IMR-90 (cell line): ENCODE data around the gene LCE2C. TPM values are rescaled to one million over a fixed set of nuclear protein-coding genes. Genes with fewer than 3 reads are reported as not detected.

Source experiments
- ATAC-seq: fragments of 200-7000 bp; cut with Tn5 transposase; 2 replicates; pipeline ENCODE4 v1.9.1; 2020; ENCODE audit warnings: low read depth, mild to moderate bottlenecking, moderate library complexity
- BruUV-seq: library from RNA; stranded (reverse); fragments of 400-500 nt; replicated peaks from 2 replicates; lab custom pipeline; 2021; lab: Mats Ljungman, UMichigan
- CTCF ChIA-PET: fragments of 300-600 bp; formaldehyde crosslinking; extraction: SDS; loops from one replicate; lab custom pipeline; 2021; ENCODE audit warnings: antibody characterized with exemption; lab: Yijun Ruan, JAX
- POLR2A ChIA-PET: fragments of 300-600 bp; sonication (Branson Sonifier 250); formaldehyde crosslinking; loops from one replicate; lab custom pipeline; 2022; ENCODE audit warnings: antibody characterized with exemption; ENCODE audit not compliant: unreplicated experiment; lab: Charles Lee
- DNase-seq: peaks from one replicate; pipeline ENCODE4 v3.0.0; 2013
- H2AFZ ChIP-seq: replicated peaks from 2 replicates; pipeline ENCODE3; 2013; ENCODE audit warnings: low read length, mild to moderate bottlenecking; ENCODE audit not compliant: poor library complexity
- H2AK5ac ChIP-seq: 2 replicates; pipeline ENCODE4 v1.6.1; 2013; ENCODE audit warnings: low read depth, low read length, inconsistent platforms
- H2AK9ac ChIP-seq: replicated peaks from 2 replicates; pipeline ENCODE3; 2013; ENCODE audit warnings: mild to moderate bottlenecking, low read depth, low read length, moderate library complexity; ENCODE audit not compliant: poor library complexity
- H2BK120ac ChIP-seq: 2 replicates; pipeline ENCODE4 v1.6.1; 2013; ENCODE audit warnings: low read depth, low read length, inconsistent platforms
- H2BK15ac ChIP-seq: 3 replicates; pipeline ENCODE4 v1.6.1; 2013; ENCODE audit warnings: low read depth, low read length, inconsistent platforms
- H2BK20ac ChIP-seq: 2 replicates; pipeline ENCODE4 v1.6.1; 2013; ENCODE audit warnings: low read depth, mild to moderate bottlenecking, inconsistent platforms, low read length, moderate library complexity
- H2BK5ac ChIP-seq: 2 replicates; pipeline ENCODE4 v1.6.1; 2013; ENCODE audit warnings: mild to moderate bottlenecking, low read depth, low read length, inconsistent platforms; ENCODE audit not compliant: poor library complexity, severe bottlenecking
- H3K14ac ChIP-seq: replicated peaks from 2 replicates; pipeline ENCODE4 v1.6.1; 2013; ENCODE audit warnings: low read depth, low read length, inconsistent platforms
- H3K18ac ChIP-seq: 2 replicates; pipeline ENCODE4 v1.6.1; 2013; ENCODE audit warnings: low read depth, low read length, control low read depth
- H3K23ac ChIP-seq: 2 replicates; pipeline ENCODE4 v1.6.1; 2013; ENCODE audit warnings: low read depth, low read length, inconsistent platforms
- H3K27ac ChIP-seq: 2 replicates; pipeline ENCODE4 v1.5.1; 2013; ENCODE audit warnings: mild to moderate bottlenecking, control low read depth, low read length; ENCODE audit not compliant: insufficient read depth
- H3K27me3 ChIP-seq: 2 replicates; pipeline ENCODE4 v1.6.1; 2013; ENCODE audit warnings: low read length; ENCODE audit not compliant: control insufficient read depth, insufficient read depth
- H3K36me3 ChIP-seq: 2 replicates; pipeline ENCODE4 v1.6.1; 2013; ENCODE audit warnings: low read length, mixed read lengths; ENCODE audit not compliant: control insufficient read depth, insufficient read depth
- H3K4ac ChIP-seq: 2 replicates; pipeline ENCODE4 v1.6.1; 2013; ENCODE audit warnings: low read depth, low read length, inconsistent platforms
- H3K4me1 ChIP-seq: 2 replicates; pipeline ENCODE4 v1.6.1; 2013; ENCODE audit warnings: low read length, mixed read lengths; ENCODE audit not compliant: control insufficient read depth, insufficient read depth
- H3K4me2 ChIP-seq: 2 replicates; pipeline ENCODE4 v1.6.1; 2013; ENCODE audit warnings: low read depth, mild to moderate bottlenecking, control low read depth, low read length, moderate library complexity
- H3K4me3 ChIP-seq: 2 replicates; pipeline ENCODE4 v1.5.1; 2013; ENCODE audit warnings: low read depth, mild to moderate bottlenecking, control low read depth, low read length, moderate library complexity; ENCODE audit not compliant: insufficient read depth
- H3K56ac ChIP-seq: 2 replicates; pipeline ENCODE4 v1.6.1; 2013; ENCODE audit warnings: low read length, inconsistent platforms; ENCODE audit not compliant: insufficient read depth; ENCODE audit errors: extremely low read depth
- H3K79me1 ChIP-seq, 2 experiments: 2 replicates each; pipeline ENCODE4 v1.6.1; 2013; ENCODE audit warnings: low read length in 2 of 2, inconsistent platforms in 1 of 2, low read depth in 1 of 2
- H3K9ac ChIP-seq: 2 replicates; pipeline ENCODE4 v1.6.1; 2013; ENCODE audit warnings: low read depth, low read length, control low read depth
- H3K9me1 ChIP-seq: 2 replicates; pipeline ENCODE4 v1.6.1; 2013; ENCODE audit warnings: low read length, inconsistent platforms; ENCODE audit not compliant: insufficient read depth
- H3K9me3 ChIP-seq: 2 replicates; pipeline ENCODE4 v1.6.1; 2013; ENCODE audit warnings: low read length; ENCODE audit not compliant: control insufficient read depth, insufficient read depth
- H4K20me1 ChIP-seq: 2 replicates; pipeline ENCODE4 v1.6.1; 2013; ENCODE audit warnings: low read length, inconsistent platforms; ENCODE audit not compliant: insufficient read depth
- H4K5ac ChIP-seq: 2 replicates; pipeline ENCODE4 v1.6.1; 2013; ENCODE audit warnings: mild to moderate bottlenecking, low read depth, low read length, control low read depth
- H4K8ac ChIP-seq, 2 experiments: 2 replicates each; pipeline ENCODE4 v1.6.1; 2013; ENCODE audit warnings: low read depth in 2 of 2, low read length in 2 of 2, control low read depth in 1 of 2, inconsistent platforms in 1 of 2
- H4K91ac ChIP-seq: 2 replicates; pipeline ENCODE4 v1.6.1; 2013; ENCODE audit warnings: low read depth, low read length, inconsistent platforms; ENCODE audit not compliant: insufficient read depth
- BHLHE40 ChIP-seq: fragments of 150-350 bp; IDR thresholded peaks from 2 replicates; pipeline ENCODE4 v1.6.1; 2016; ENCODE audit warnings: mild to moderate bottlenecking, low read depth, low read length
- CEBPB ChIP-seq: IDR thresholded peaks from 2 replicates; pipeline ENCODE4 v1.6.1; 2012; ENCODE audit warnings: low read depth, low read length, improper control_type of control experiment
- CHD1 ChIP-seq: IDR thresholded peaks from 2 replicates; pipeline ENCODE4 v1.6.1; 2012; ENCODE audit warnings: low read depth, low read length, improper control_type of control experiment
- FOS ChIP-seq: fragments of 150-350 bp; IDR thresholded peaks from 2 replicates; pipeline ENCODE4 v1.6.1; 2016; ENCODE audit warnings: low read depth, low read length
- MAFK ChIP-seq: IDR thresholded peaks from 2 replicates; pipeline ENCODE4 v1.6.1; 2012; ENCODE audit warnings: low read depth, low read length, improper control_type of control experiment
- MAZ ChIP-seq: IDR thresholded peaks from 2 replicates; pipeline ENCODE4 v1.6.1; 2012; ENCODE audit warnings: low read depth, mild to moderate bottlenecking, low read length, improper control_type of control experiment, moderate library complexity, borderline replicate concordance
- MXI1 ChIP-seq: IDR thresholded peaks from 2 replicates; pipeline ENCODE4 v1.6.1; 2012; ENCODE audit warnings: low read depth, mild to moderate bottlenecking, low read length, moderate library complexity, borderline replicate concordance
- NFE2L2 ChIP-seq: fragments of 150-350 bp; IDR thresholded peaks from 2 replicates; pipeline ENCODE4 v1.6.1; 2016; ENCODE audit warnings: low read depth, mild to moderate bottlenecking, low read length
- POLR2A ChIP-seq: IDR thresholded peaks from 2 replicates; pipeline ENCODE4 v1.6.1; 2012; ENCODE audit warnings: mild to moderate bottlenecking, low read depth, low read length
- RAD21 ChIP-seq: IDR thresholded peaks from 2 replicates; pipeline ENCODE4 v1.6.1; 2012; ENCODE audit warnings: low read length, improper control_type of control experiment
- RCOR1 ChIP-seq: IDR thresholded peaks from 2 replicates; pipeline ENCODE4 v1.6.1; 2012; ENCODE audit warnings: mild to moderate bottlenecking, low read length, improper control_type of control experiment; ENCODE audit not compliant: insufficient replicate concordance
- RFX5 ChIP-seq: IDR thresholded peaks from 2 replicates; pipeline ENCODE4 v1.8.0; 2012; ENCODE audit warnings: low read depth, mild to moderate bottlenecking, low read length, moderate library complexity
- SMC3 ChIP-seq: fragments of 150-350 bp; IDR thresholded peaks from 2 replicates; pipeline ENCODE4 v1.6.1; 2016; ENCODE audit warnings: low read depth, mild to moderate bottlenecking, antibody characterized with exemption, low read length, moderate library complexity
- dilution Hi-C: fragments of 300-500 bp; cut with HindIII; formaldehyde crosslinking; loops from one replicate; pipeline ENCODE4 v1.14.3; 2018; ENCODE audit warnings: low sequenced_read_pairs; ENCODE audit not compliant: unreplicated experiment
- in situ Hi-C: fragments of 300-500 bp; cut with MboI; formaldehyde crosslinking; loops from 3 replicates; pipeline ENCODE4 v1.14.3; 2019; ENCODE audit warnings: low sequenced_read_pairs, inconsistent platforms, mixed read lengths
- intact Hi-C: fragments of 100-400 bp; cut with micrococcal nuclease; formaldehyde crosslinking; loops from 2 replicates; pipeline ENCODE4 v1.10.0; 2022
- polyA plus RNA-seq, 3 experiments: library from polyadenylated mRNA; depleted of rRNA; stranded (reverse); fragments of >200 nt; gene quantifications; 2 replicates each; pipeline ENCODE4 v1.2.3, GENCODE V29; 2012; ENCODE audit warnings: low replicate concordance in 1 of 3
- total RNA-seq: library from RNA; depleted of rRNA; stranded (reverse); fragments of >200 nt; gene quantifications from 2 replicates; pipeline ENCODE4 v1.2.3, GENCODE V29; 2012
- TF ChIP-seq, protein P1 (sequence below): conservative IDR thresholded peaks from 2 replicates; pipeline ENCODE4 v1.5.1; 2012; ENCODE audit warnings: mild to moderate bottlenecking, low read depth, low read length, improper control_type of control experiment
- TF ChIP-seq, protein P2 (sequence below): fragments of 150-350 bp; IDR thresholded peaks from 2 replicates; pipeline ENCODE4 v1.6.1; 2016; ENCODE audit warnings: low read depth, mild to moderate bottlenecking, low read length, moderate library complexity, borderline replicate concordance
- TF ChIP-seq, protein P3 (sequence below): fragments of 150-350 bp; IDR thresholded peaks from 2 replicates; pipeline ENCODE4 v1.6.1; 2017; ENCODE audit warnings: mild to moderate bottlenecking, antibody characterized with exemption, low read length, low read depth

Gene LCE2C
- total and polyA plus RNA-seq, 2 of the 4 experiments (the other 2 are of a cell fraction), result not detected

DNA sequence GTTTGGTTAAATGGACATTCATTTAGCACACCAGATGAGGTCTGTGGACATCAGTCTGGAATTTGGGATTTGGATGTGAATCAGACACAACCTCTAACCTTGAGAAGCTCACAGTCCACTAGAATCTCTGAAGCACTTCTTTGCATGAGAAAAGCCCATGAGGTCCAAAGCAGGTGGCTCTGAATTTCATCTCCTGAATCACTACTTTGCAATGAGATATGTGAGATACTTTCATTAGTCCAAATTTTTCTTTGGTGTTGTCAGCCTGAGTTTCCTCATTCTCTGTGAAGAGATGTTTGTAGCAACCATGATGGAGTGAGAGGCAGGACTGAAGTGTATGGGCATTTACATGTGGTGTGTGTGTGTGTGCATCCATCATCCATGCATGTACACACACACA, 28.4 kb upstream of the LCE2C start:
- in situ Hi-C loops, result no loop called here
- Histone ChIP-seq H4K91ac (no peak overlapping the region), H3K4ac (no peak overlapping the region), H4K5ac (no peak overlapping the region), H3K27me3 (no peaks in the 10 kb centered on the region), H3K9me1 (no peaks in the 10 kb centered on the region), H3K4me1 (no peaks in the 10 kb centered on the region), H2BK20ac (no peak overlapping the region), H2BK5ac (no peak overlapping the region), H3K23ac (no peak overlapping the region), H4K20me1 (no peaks in the 10 kb centered on the region), H4K8ac (no peak overlapping the region), H3K79me1 (no peaks in the 10 kb centered on the region), H3K56ac (no peak overlapping the region), H2BK15ac (no peak overlapping the region), H3K36me3 (no peaks in the 10 kb centered on the region), H3K14ac (no peak overlapping the region), H2AK5ac (no peak overlapping the region), H3K27ac (no peak overlapping the region), H2AFZ (no peak overlapping the region), H3K4me2 (no peak overlapping the region), H2BK120ac (no peak overlapping the region), H3K9me3 (no peaks in the 10 kb centered on the region), H3K4me3 (no peak overlapping the region), H2AK9ac (no peak overlapping the region), H3K9ac (no peak overlapping the region), H3K18ac (no peak overlapping the region)
- TF ChIP-seq SMC3 (no peak), MAFK (no peak), FOS (no peak), CHD1 (no peak), CEBPB (no peak), POLR2A (no peak), RFX5 (no peak), RAD21 (no peak), MXI1 (no peak), RCOR1 (no peak), BHLHE40 (no peak), NFE2L2 (no peak), MAZ (no peak)
- TF ChIP-seq, protein P1, sequence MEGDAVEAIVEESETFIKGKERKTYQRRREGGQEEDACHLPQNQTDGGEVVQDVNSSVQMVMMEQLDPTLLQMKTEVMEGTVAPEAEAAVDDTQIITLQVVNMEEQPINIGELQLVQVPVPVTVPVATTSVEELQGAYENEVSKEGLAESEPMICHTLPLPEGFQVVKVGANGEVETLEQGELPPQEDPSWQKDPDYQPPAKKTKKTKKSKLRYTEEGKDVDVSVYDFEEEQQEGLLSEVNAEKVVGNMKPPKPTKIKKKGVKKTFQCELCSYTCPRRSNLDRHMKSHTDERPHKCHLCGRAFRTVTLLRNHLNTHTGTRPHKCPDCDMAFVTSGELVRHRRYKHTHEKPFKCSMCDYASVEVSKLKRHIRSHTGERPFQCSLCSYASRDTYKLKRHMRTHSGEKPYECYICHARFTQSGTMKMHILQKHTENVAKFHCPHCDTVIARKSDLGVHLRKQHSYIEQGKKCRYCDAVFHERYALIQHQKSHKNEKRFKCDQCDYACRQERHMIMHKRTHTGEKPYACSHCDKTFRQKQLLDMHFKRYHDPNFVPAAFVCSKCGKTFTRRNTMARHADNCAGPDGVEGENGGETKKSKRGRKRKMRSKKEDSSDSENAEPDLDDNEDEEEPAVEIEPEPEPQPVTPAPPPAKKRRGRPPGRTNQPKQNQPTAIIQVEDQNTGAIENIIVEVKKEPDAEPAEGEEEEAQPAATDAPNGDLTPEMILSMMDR, result no peak
- TF ChIP-seq, protein P2, sequence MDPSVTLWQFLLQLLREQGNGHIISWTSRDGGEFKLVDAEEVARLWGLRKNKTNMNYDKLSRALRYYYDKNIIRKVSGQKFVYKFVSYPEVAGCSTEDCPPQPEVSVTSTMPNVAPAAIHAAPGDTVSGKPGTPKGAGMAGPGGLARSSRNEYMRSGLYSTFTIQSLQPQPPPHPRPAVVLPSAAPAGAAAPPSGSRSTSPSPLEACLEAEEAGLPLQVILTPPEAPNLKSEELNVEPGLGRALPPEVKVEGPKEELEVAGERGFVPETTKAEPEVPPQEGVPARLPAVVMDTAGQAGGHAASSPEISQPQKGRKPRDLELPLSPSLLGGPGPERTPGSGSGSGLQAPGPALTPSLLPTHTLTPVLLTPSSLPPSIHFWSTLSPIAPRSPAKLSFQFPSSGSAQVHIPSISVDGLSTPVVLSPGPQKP, result no peak
- TF ChIP-seq, protein P3, sequence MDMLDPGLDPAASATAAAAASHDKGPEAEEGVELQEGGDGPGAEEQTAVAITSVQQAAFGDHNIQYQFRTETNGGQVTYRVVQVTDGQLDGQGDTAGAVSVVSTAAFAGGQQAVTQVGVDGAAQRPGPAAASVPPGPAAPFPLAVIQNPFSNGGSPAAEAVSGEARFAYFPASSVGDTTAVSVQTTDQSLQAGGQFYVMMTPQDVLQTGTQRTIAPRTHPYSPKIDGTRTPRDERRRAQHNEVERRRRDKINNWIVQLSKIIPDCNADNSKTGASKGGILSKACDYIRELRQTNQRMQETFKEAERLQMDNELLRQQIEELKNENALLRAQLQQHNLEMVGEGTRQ, result no peak
- dilution Hi-C loops, result no loop called here
- intact Hi-C loops, result no loop called here
- ChIA-PET POLR2A (no interaction called here), CTCF (interaction anchor here (0.5 kb wide), 1 partner anchor 7 kb away, joined by 3 read pairs; no protein-coding TSS in a partner anchor)
- DNase-seq, result no peak
- no peak for ATAC-seq
- BruUV-seq, result no TSS peak
